ENCODE measurements around the gene HSD17B13.
"Not testable (repeated sequence)": the region's sequence is repeated elsewhere in the genome, so short reads cannot be mapped to it uniquely, and the experiment has no call there.

GRCh38 chr4:87341954-87342635 is 19.4 kb upstream of the HSD17B13 start:
- TF ChIP-seq CTCF (IDR thresholded peaks at IDR 0.05); EZH2 (IDR thresholded peaks at IDR 0.05; ENCODE audit: borderline replicate concordance, insufficient read depth, low read depth, low read length, poor library complexity, severe bottlenecking): not testable (repeated sequence)
